A549 (cell line): Measurements from ENCODE around the gene MYRF. TPM values are rescaled to one million over a fixed set of nuclear protein-coding genes. Genes with fewer than 3 reads are reported as not detected.
A peak's percentile ranks its signal among the peaks of the same experiment; 100 is the strongest.

Experiments
- ATAC-seq, 2 experiments: fragments of 200-7000 bp in 1 of 2; fragments of >200 bp in 1 of 2; cut with Nextera tagmentation in 1 of 2; cut with Tn5 transposase in 1 of 2; 3 replicates each; pipeline versions ENCODE4 v1.8.0 to v1.9.1; 2018 to 2020; ENCODE audit warnings: mild to moderate bottlenecking in 1 of 2, moderate library complexity in 1 of 2
- CTCF ChIA-PET: fragments of 300-600 bp; sonication (Branson Sonifier 250); formaldehyde crosslinking; extraction: SDS; loops from one replicate; lab custom pipeline; 2021; ENCODE audit warnings: antibody characterized with exemption, inconsistent platforms; lab: Yijun Ruan, JAX
- POLR2A ChIA-PET: fragments of 350-600 bp; formaldehyde crosslinking; extraction: SDS; loops from one replicate; lab custom pipeline; 2021; ENCODE audit warnings: antibody characterized with exemption, inconsistent platforms; lab: Yijun Ruan, JAX
- DNase-seq, 2 experiments: peaks; one replicate each; pipeline versions ENCODE4 v3.0.0 to v3.0.0-alpha.2; 2011 to 2016; ENCODE audit warnings: low read depth in 1 of 2, low spot score in 1 of 2
- FAIRE-seq: peaks from 2 replicates; lab custom pipeline; 2011; peaks lifted over from hg19 to GRCh38; lab: Jason Lieb, UNC
- H3K27ac ChIP-seq, 2 experiments: fragments of >200 bp; sonication (Bioruptor Twin); formaldehyde crosslinking; 3 replicates each; pipeline ENCODE4 v1.5.1; 2016 to 2017
- H3K4me1 ChIP-seq: fragments of >200 bp; sonication (Bioruptor Twin); formaldehyde crosslinking; 3 replicates; pipeline ENCODE4 v1.6.1; 2016
- H3K4me2 ChIP-seq: fragments of >200 bp; sonication (Bioruptor Twin); formaldehyde crosslinking; 3 replicates; pipeline ENCODE4 v1.6.1; 2016
- H3K4me3 ChIP-seq: fragments of >200 bp; sonication (Bioruptor Twin); formaldehyde crosslinking; 3 replicates; pipeline ENCODE4 v1.5.1; 2016
- H3K9me3 ChIP-seq: fragments of >200 bp; sonication (Bioruptor Twin); formaldehyde crosslinking; 3 replicates; pipeline ENCODE4 v1.6.1; 2016
- CEBPB ChIP-seq, 2 experiments: fragments of >200 bp in 1 of 2; sonication (Bioruptor Twin) in 1 of 2; formaldehyde crosslinking in 1 of 2; IDR thresholded peaks; 2 replicates each; pipeline ENCODE4 v1.6.1; 2012 to 2016
- CHD4 ChIP-seq: fragments of 200-600 bp; sonication (generic); IDR thresholded peaks from 2 replicates; pipeline ENCODE4 v1.6.1; 2016; ENCODE audit warnings: antibody characterized with exemption, mild to moderate bottlenecking, borderline replicate concordance
- EP300 ChIP-seq, 2 experiments: fragments of >200 bp; sonication (Bioruptor Twin); formaldehyde crosslinking; IDR thresholded peaks; 2 replicates in 1 of 2; 3 replicates in 1 of 2; pipeline ENCODE4 v1.6.1; 2016 to 2017
- ESRRA ChIP-seq: fragments of 150-350 bp; IDR thresholded peaks from 2 replicates; pipeline ENCODE4 v1.6.1; 2014; ENCODE audit warnings: mild to moderate bottlenecking, low read length, borderline replicate concordance
- HDAC2 ChIP-seq: fragments of 200-600 bp; sonication (generic); IDR thresholded peaks from 2 replicates; pipeline ENCODE4 v1.6.1; 2016
- HEYL ChIP-seq: fragments of 250-450 bp; sonication (Bioruptor Pico); IDR thresholded peaks from 2 replicates; pipeline ENCODE4 v1.8.0; 2021; ENCODE audit warnings: mild to moderate bottlenecking, moderate library complexity
- KDM5A ChIP-seq: fragments of 200-600 bp; sonication (generic); IDR thresholded peaks from 2 replicates; pipeline ENCODE4 v1.6.1; 2016; ENCODE audit warnings: antibody characterized with exemption, mild to moderate bottlenecking
- MAFK ChIP-seq: fragments of 450-650 bp; IDR thresholded peaks from 2 replicates; pipeline ENCODE4 v1.6.1; 2014; ENCODE audit not compliant: partially characterized antibody
- MAZ ChIP-seq: fragments of 150-350 bp; IDR thresholded peaks from 2 replicates; pipeline ENCODE4 v1.6.1; 2014; ENCODE audit warnings: antibody characterized with exemption, low read depth, low read length, borderline replicate concordance
- NFE2L2 ChIP-seq: fragments of 150-350 bp; conservative IDR thresholded peaks from 2 replicates; pipeline ENCODE4 v1.6.1; 2014; ENCODE audit warnings: low read length
- PBX3 ChIP-seq: IDR thresholded peaks from 2 replicates; pipeline ENCODE4 v1.6.1; 2012
- PHF8 ChIP-seq: fragments of 200-600 bp; sonication (generic); IDR thresholded peaks from 2 replicates; pipeline ENCODE4 v1.6.1; 2016; ENCODE audit warnings: low read depth, mild to moderate bottlenecking, antibody characterized with exemption, moderate library complexity, borderline replicate concordance
- POLR2A ChIP-seq: IDR thresholded peaks from 2 replicates; pipeline ENCODE4 v1.6.1; 2012; ENCODE audit warnings: mild to moderate bottlenecking, low read length
- POLR2AphosphoS2 ChIP-seq: conservative IDR thresholded peaks from 2 replicates; pipeline ENCODE4 v1.6.1; 2012; ENCODE audit warnings: low read length, improper control_type of control experiment, inconsistent platforms
- REST ChIP-seq: fragments of 200-600 bp; sonication (generic); IDR thresholded peaks from 2 replicates; pipeline ENCODE4 v1.6.1; 2016; ENCODE audit warnings: antibody characterized with exemption, mild to moderate bottlenecking, moderate library complexity
- SMC3 ChIP-seq: fragments of >200 bp; sonication (Bioruptor Twin); formaldehyde crosslinking; IDR thresholded peaks from 3 replicates; pipeline ENCODE4 v1.6.1; 2018; ENCODE audit warnings: inconsistent platforms
- TFCP2L1 ChIP-seq: fragments of 250-450 bp; sonication (Bioruptor Pico); IDR thresholded peaks from 2 replicates; pipeline ENCODE4 v1.5.0; 2021; ENCODE audit warnings: mild to moderate bottlenecking
- USF2 ChIP-seq: fragments of 450-650 bp; IDR thresholded peaks from 2 replicates; pipeline ENCODE4 v1.6.1; 2014; ENCODE audit warnings: antibody characterized with exemption
- ZC3H11A ChIP-seq: fragments of 450-650 bp; IDR thresholded peaks from 2 replicates; pipeline ENCODE4 v1.6.1; 2014; ENCODE audit warnings: antibody characterized with exemption, mild to moderate bottlenecking
- ZFP36 ChIP-seq: fragments of 450-650 bp; IDR thresholded peaks from 2 replicates; pipeline ENCODE4 v1.6.1; 2014; ENCODE audit warnings: borderline replicate concordance; ENCODE audit not compliant: partially characterized antibody
- ZSCAN20 ChIP-seq: fragments of 250-450 bp; sonication (Bioruptor Pico); IDR thresholded peaks from 2 replicates; pipeline ENCODE4 v1.8.0; 2022; ENCODE audit warnings: mild to moderate bottlenecking, moderate library complexity
- WGBS: methylation state at CpG from one replicate; pipeline ENCODE4 v1.1.6; 2017; ENCODE audit errors: missing lambda C conversion rate; 5-methylcytosine and 5-hydroxymethylcytosine counted together
- polyA plus RNA-seq, 4 experiments: library from polyadenylated mRNA; depleted of rRNA in 3 of 4; stranded (reverse); fragments of >200 nt; fragmentation: RNase III in 1 of 4; extraction: RNeasy Plus Mini Kit Qiagen cat#74134 plus additional on column Dnase treatment in 1 of 4; gene quantifications; 2 replicates in 3 of 4; 3 replicates in 1 of 4; pipeline ENCODE4 v1.2.3, GENCODE V29; 2011 to 2017

The MYRF gene
- polyA plus RNA-seq, 2 of the 4 experiments (the other 2 are of a cell fraction), result 14.7 to 22.3 TPM

- Histone ChIP-seq H3K4me3 (no peak overlapping the region), H3K27ac (no peak overlapping the region), H3K9me3 (no peaks in the 10 kb centered on the region), H3K4me2 (no peak overlapping the region), H3K4me1 (peaks cover 21% of the 10 kb centered on the region)
- WGBS, result 89% methylated on average over 5 of the region's 5 CpGs
- CTCF ChIA-PET, result interaction anchor here (0.7 to 5.4 kb wide), 3 partner anchors 18 to 122 kb away, joined by 3 to 27 read pairs (median 8); no protein-coding TSS in a partner anchor
- FAIRE-seq, result no peak
- no peak for ATAC-seq
- TF ChIP-seq KDM5A (no peak), ZFP36 (peak; percentile 73)
- DNase-seq, result no peak
- POLR2A ChIA-PET, result no interaction called here
These were observed 37.5 kb upstream of the MYRF start for GRCh38 chr11:61714916-61715315.

GRCh38 chr11:61715867-61716266 is 36.6 kb upstream of the MYRF start:
- no peaks in the 10 kb centered on the region for H3K9me3 ChIP-seq
- CTCF ChIA-PET, result interaction anchor here (0.7 to 5.4 kb wide), 2 partner anchors 17 to 60 kb away, joined by 3 to 27 read pairs; no protein-coding TSS in a partner anchor
- DNase-seq (no peak), FAIRE-seq (no peak), ATAC-seq (no peak)
- TF ChIP-seq PBX3, result no peak
- TF ChIP-seq ESRRA, result no peak
- no peak for TF ChIP-seq HEYL
- no peak overlapping the region for H3K4me3 ChIP-seq
- no peak overlapping the region for H3K4me2 ChIP-seq
- peaks cover 21% of the 10 kb centered on the region for H3K4me1 ChIP-seq
- 74% methylated on average over 4 of the region's 4 CpGs for WGBS
- peak overlapping the region in 1 of 2 experiments; percentile 13; a peak in 1 of 6 replicates for H3K27ac ChIP-seq
- POLR2A ChIA-PET, result no interaction called here

- DNase-seq (no peak), ATAC-seq (no peak), FAIRE-seq (no peak)
- Histone ChIP-seq H3K9me3 (no peaks in the 10 kb centered on the region), H3K4me3 (no peak overlapping the region), H3K4me2 (peak overlapping the region; percentile 19; the same call in 2 of the 3 replicates), H3K27ac (peak overlapping the region in 1 of 2 experiments; percentile 33; a peak in 1 of 6 replicates), H3K4me1 (peaks cover 21% of the 10 kb centered on the region)
- POLR2A ChIA-PET, result no interaction called here
- CTCF ChIA-PET, result interaction anchor here (5.4 kb wide), 1 partner anchor 17 kb away, joined by 27 read pairs; no protein-coding TSS in a partner anchor
- WGBS, result 72% methylated on average over 13 of the region's 13 CpGs
- TF ChIP-seq CHD4, result no peak
- TF ChIP-seq USF2, result no peak
- no peak for TF ChIP-seq CEBPB (IDR thresholded peaks at IDR 0.05)
- TF ChIP-seq MAFK, result no peak
- no peak for TF ChIP-seq HEYL
- no peak for TF ChIP-seq PHF8
- TF ChIP-seq HDAC2, result no peak
- TF ChIP-seq ZSCAN20 (CRISPR knock-in tag), result no peak
These were observed 35.8 kb upstream of the MYRF start for GRCh38 chr11:61716478-61717285.

GRCh38 chr11:61717286-61718033 is 35.0 kb upstream of the MYRF start:
- Histone ChIP-seq H3K4me2 (no peak overlapping the region), H3K27ac (peak overlapping the region in 1 of 2 experiments; percentile 60; a peak in 1 of 6 replicates), H3K9me3 (no peaks in the 10 kb centered on the region), H3K4me3 (no peak overlapping the region), H3K4me1 (peaks cover 21% of the 10 kb centered on the region)
- FAIRE-seq (no peak), DNase-seq (no peak), ATAC-seq (peak in 1 of 2 experiments; percentile 12; a peak in 3 of 6 replicates)
- ChIA-PET POLR2A (no interaction called here), CTCF (interaction anchor here (1.4 to 7.8 kb wide), 4 partner anchors 8 to 34 kb away, joined by 5 to 65 read pairs (median 10); no protein-coding TSS in a partner anchor)
- WGBS, result 79% methylated on average over 17 of the region's 19 CpGs
- TF ChIP-seq POLR2AphosphoS2 (no peak), MAZ (no peak), TFCP2L1 (CRISPR knock-in tag) (no peak), HDAC2 (no peak), EP300 (IDR thresholded peaks at IDR 0.05) (no peak), NFE2L2 (no peak), REST (no peak), SMC3 (no peak), POLR2A (no peak), ZC3H11A (no peak)
